Rectal smooth muscle tissue (tissue), 1 donor: ENCODE results near the gene CDH12.

Experiments
- H3K27ac ChIP-seq: one replicate; pipeline ENCODE4 v1.7.0; 2013; ENCODE audit warnings: low read depth, low read length, inconsistent platforms
- H3K27me3 ChIP-seq: one replicate; pipeline ENCODE4 v1.7.0; 2013; ENCODE audit warnings: low read length; ENCODE audit not compliant: control insufficient read depth, insufficient read depth
- H3K36me3 ChIP-seq: one replicate; pipeline ENCODE4 v1.7.0; 2013; ENCODE audit warnings: low read length; ENCODE audit not compliant: control insufficient read depth, insufficient read depth
- H3K4me1 ChIP-seq: one replicate; pipeline ENCODE4 v1.7.0; 2013; ENCODE audit warnings: low read length; ENCODE audit not compliant: control insufficient read depth, insufficient read depth
- H3K4me3 ChIP-seq: one replicate; pipeline ENCODE4 v1.7.0; 2013; ENCODE audit warnings: low read length
- H3K9ac ChIP-seq: one replicate; pipeline ENCODE4 v1.7.0; 2013; ENCODE audit warnings: low read length

Gene CDH12

GRCh38 chr5:22591461-22591860 lies 261.7 kb downstream of the CDH12 start:
- H3K4me3 ChIP-seq = no peak overlapping the region
- no peaks in the 10 kb centered on the region for H3K27me3 ChIP-seq
- no peaks in the 10 kb centered on the region for H3K4me1 ChIP-seq
- no peaks in the 10 kb centered on the region for H3K36me3 ChIP-seq
- no peak overlapping the region for H3K27ac ChIP-seq
- H3K9ac ChIP-seq = no peak overlapping the region

GRCh38 chr5:22590677-22591268 lies 262.4 kb downstream of the CDH12 start:
- H3K27me3 ChIP-seq = no peaks in the 10 kb centered on the region
- no peak overlapping the region for H3K27ac ChIP-seq
- no peaks in the 10 kb centered on the region for H3K4me1 ChIP-seq
- no peak overlapping the region for H3K9ac ChIP-seq
- H3K36me3 ChIP-seq = no peaks in the 10 kb centered on the region
- H3K4me3 ChIP-seq = no peak overlapping the region

GRCh38 chr5:22577711-22578110 lies 275.4 kb downstream of the CDH12 start:
- Histone ChIP-seq H3K9ac (no peak overlapping the region), H3K27ac (no peak overlapping the region), H3K27me3 (no peaks in the 10 kb centered on the region), H3K36me3 (no peaks in the 10 kb centered on the region), H3K4me1 (no peaks in the 10 kb centered on the region), H3K4me3 (no peak overlapping the region)

- Histone ChIP-seq H3K9ac (no peak overlapping the region), H3K27me3 (no peaks in the 10 kb centered on the region), H3K27ac (no peak overlapping the region), H3K4me1 (no peaks in the 10 kb centered on the region), H3K36me3 (no peaks in the 10 kb centered on the region), H3K4me3 (no peak overlapping the region)
Observed at GRCh38 chr5:22577006-22577405, 276.1 kb downstream of the CDH12 start.

- Histone ChIP-seq H3K4me1 (no peaks in the 10 kb centered on the region), H3K36me3 (no peaks in the 10 kb centered on the region), H3K4me3 (no peak overlapping the region), H3K9ac (no peak overlapping the region), H3K27me3 (no peaks in the 10 kb centered on the region), H3K27ac (no peak overlapping the region)
Observed at GRCh38 chr5:22572941-22573340, 280.2 kb downstream of the CDH12 start.

DNA sequence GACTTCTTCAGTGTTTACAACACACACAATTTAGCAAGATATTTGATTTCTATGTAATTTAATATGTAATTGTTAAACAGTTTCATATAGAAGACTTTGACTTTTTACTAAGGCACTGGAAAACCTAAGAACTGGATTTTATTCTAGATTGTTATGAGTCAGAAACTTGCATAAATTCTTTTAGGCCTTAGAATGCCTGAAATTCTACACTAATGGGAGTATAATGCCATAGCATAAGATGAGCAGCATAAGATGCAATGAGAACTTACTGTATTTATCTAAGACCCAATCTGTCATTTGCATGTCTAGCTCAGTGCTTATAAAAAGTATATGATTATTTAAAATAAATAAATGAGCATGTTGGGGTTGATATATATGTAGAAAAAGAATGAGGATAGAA lies 285.2 kb downstream of the CDH12 start:
- H3K36me3 ChIP-seq = no peaks in the 10 kb centered on the region
- H3K27ac ChIP-seq = no peak overlapping the region
- no peak overlapping the region for H3K9ac ChIP-seq
- no peaks in the 10 kb centered on the region for H3K27me3 ChIP-seq
- no peaks in the 10 kb centered on the region for H3K4me1 ChIP-seq
- no peak overlapping the region for H3K4me3 ChIP-seq

DNA sequence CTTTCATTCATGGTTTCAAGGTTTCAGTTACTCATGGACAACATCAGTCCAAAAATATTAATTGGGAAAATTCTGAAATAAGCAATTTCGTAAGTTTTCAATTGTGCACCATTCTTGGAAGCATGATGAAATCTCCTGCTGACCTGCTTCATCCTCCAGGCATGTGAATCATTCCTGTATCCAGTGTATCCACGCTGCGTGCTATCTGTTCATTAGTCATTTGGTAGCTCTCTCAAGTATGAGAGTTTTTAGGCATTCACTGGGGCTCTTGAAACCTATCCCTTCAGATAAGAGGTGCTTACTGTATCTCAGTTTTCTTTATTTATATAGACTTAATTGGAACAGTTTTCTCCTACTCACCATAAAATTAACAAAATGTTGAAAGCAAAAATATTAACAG lies 293.0 kb downstream of the CDH12 start:
- no peak overlapping the region for H3K27ac ChIP-seq
- H3K36me3 ChIP-seq = no peaks in the 10 kb centered on the region
- H3K4me3 ChIP-seq = no peak overlapping the region
- no peaks in the 10 kb centered on the region for H3K27me3 ChIP-seq
- no peak overlapping the region for H3K9ac ChIP-seq
- no peaks in the 10 kb centered on the region for H3K4me1 ChIP-seq

GRCh38 chr5:22557251-22557650 lies 295.9 kb downstream of the CDH12 start:
- Histone ChIP-seq H3K4me1 (no peaks in the 10 kb centered on the region), H3K27ac (no peak overlapping the region), H3K27me3 (no peaks in the 10 kb centered on the region), H3K36me3 (no peaks in the 10 kb centered on the region), H3K9ac (no peak overlapping the region), H3K4me3 (no peak overlapping the region)

DNA sequence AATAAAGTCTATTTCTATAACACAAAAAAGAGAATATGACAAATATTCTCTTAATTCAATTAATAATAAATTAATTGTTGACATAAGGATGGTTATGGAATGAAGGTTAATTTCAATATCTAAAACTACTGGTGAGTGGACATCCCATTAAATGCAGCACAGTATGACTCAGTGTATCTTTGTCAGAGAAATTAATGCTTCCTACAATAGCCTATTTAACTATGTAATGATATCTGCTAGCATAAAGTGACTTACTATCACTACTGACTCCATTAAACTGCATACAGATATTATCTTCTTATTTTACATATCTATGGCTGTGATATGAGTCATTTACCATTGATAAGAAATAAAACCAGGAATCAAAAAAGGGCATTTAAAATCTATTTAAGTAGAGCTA lies 298.7 kb downstream of the CDH12 start:
- no peaks in the 10 kb centered on the region for H3K4me1 ChIP-seq
- H3K27ac ChIP-seq = no peak overlapping the region
- no peak overlapping the region for H3K9ac ChIP-seq
- H3K36me3 ChIP-seq = no peaks in the 10 kb centered on the region
- no peak overlapping the region for H3K4me3 ChIP-seq
- H3K27me3 ChIP-seq = no peaks in the 10 kb centered on the region

- Histone ChIP-seq H3K4me3 (no peak overlapping the region), H3K4me1 (no peaks in the 10 kb centered on the region), H3K9ac (no peak overlapping the region), H3K27me3 (no peaks in the 10 kb centered on the region), H3K36me3 (no peaks in the 10 kb centered on the region), H3K27ac (no peak overlapping the region)
Observed at GRCh38 chr5:22549876-22550671, 303.1 kb downstream of the CDH12 start.

DNA sequence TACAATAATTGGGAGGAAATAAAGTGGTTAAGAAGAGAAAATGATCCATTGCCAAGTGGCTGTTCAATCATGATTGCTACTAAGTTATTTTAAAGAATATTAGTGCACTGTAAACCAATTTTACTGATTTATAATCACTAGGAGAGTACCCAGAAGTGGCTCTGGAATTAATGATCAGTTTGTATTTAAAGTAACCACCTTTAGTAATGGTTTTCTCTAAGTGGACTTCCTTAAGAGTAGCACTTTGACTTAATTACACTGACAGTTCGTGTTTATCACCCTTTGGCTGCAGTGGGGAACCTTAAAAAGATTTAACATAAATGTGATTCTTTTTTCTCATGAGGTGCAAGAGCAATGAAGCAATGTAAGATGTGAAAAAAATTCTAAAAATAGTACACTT lies 310.8 kb downstream of the CDH12 start:
- H3K4me1 ChIP-seq = no peaks in the 10 kb centered on the region
- H3K36me3 ChIP-seq = no peaks in the 10 kb centered on the region
- H3K27me3 ChIP-seq = no peaks in the 10 kb centered on the region
- no peak overlapping the region for H3K27ac ChIP-seq
- no peak overlapping the region for H3K9ac ChIP-seq
- H3K4me3 ChIP-seq = no peak overlapping the region

DNA sequence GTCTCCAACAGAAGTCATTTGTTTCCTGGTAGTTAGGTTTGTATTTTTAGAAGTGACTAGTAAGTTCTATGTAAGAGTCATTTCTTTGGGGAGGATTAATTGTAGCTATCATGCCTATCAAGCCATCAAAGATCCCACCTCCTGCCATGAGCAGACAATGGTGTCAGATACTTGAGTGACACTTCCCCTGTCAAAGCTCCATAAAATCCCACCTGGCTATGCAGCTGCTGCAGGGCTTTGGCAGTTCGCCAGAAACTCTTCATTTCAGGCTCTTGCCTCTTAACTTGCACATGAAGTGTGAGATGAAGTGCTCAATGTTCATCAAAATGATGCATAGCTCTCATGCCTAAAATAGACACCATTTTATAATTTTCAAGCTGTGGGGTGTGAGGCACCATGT lies 312.1 kb downstream of the CDH12 start:
- H3K36me3 ChIP-seq = no peaks in the 10 kb centered on the region

DNA sequence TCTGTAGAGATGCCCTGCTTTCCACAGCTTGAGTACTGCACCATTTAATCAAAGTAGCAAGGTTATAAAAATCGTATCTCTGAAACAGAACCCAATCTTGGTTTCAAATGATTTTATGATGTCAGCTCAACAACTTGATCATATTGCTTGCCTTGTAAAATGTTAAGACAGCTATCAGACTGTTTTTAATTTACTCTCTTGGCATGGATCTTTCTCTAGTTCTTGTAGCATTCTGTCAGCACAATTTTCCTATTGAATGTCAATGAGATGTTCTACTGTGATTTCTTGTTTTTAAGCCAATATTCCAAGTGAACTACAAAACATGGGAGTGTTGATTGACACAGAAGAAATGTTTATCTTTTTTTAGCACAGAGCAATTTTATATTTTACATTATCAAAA lies 313.4 kb downstream of the CDH12 start:
- Histone ChIP-seq H3K27ac (no peak overlapping the region), H3K9ac (no peak overlapping the region), H3K27me3 (no peaks in the 10 kb centered on the region), H3K36me3 (no peaks in the 10 kb centered on the region), H3K4me3 (no peak overlapping the region), H3K4me1 (no peaks in the 10 kb centered on the region)

More for the DNA sequence above, 312.1 kb downstream of the CDH12 start:
- no peak overlapping the region for H3K9ac ChIP-seq
- H3K4me1 ChIP-seq = no peaks in the 10 kb centered on the region
- no peak overlapping the region for H3K4me3 ChIP-seq
- no peaks in the 10 kb centered on the region for H3K27me3 ChIP-seq
- H3K27ac ChIP-seq = no peak overlapping the region
